B cell (primary cell): ENCODE data around the gene ZNF267. TPM values are rescaled to one million over a fixed set of nuclear protein-coding genes. Genes with fewer than 3 reads are reported as not detected.

Experiments
- ATAC-seq: fragments of 200-7000 bp; cut with Tn5 transposase; one replicate; pipeline ENCODE4 v1.10.0; 2021; ENCODE audit warnings: low read depth, mild to moderate bottlenecking, moderate number of reproducible peaks, moderate library complexity
- CTCF ChIA-PET: fragments of 350-600 bp; sonication (Branson Sonifier 250); formaldehyde crosslinking; loops from one replicate; lab custom pipeline; 2021; ENCODE audit warnings: antibody characterized with exemption, inconsistent platforms; lab: Charles Lee
- POLR2A ChIA-PET: fragments of 350-600 bp; sonication (Branson Sonifier 250); formaldehyde crosslinking; loops from one replicate; lab custom pipeline; 2021; ENCODE audit warnings: antibody characterized with exemption; lab: Charles Lee
- DNase-seq: peaks from one replicate; pipeline ENCODE4 v3.0.0; 2013
- H2AFZ ChIP-seq: 2 replicates; pipeline ENCODE4 v1.6.1; 2012; ENCODE audit warnings: mild to moderate bottlenecking, low read depth, low read length; ENCODE audit not compliant: insufficient read depth, poor library complexity, severe bottlenecking
- H3K27ac ChIP-seq, 2 donors: 1 replicate in 1 of 2; 2 replicates in 1 of 2; pipeline ENCODE4 v1.5.1; 2012 to 2013; ENCODE audit warnings: low read length in 2 of 2, mild to moderate bottlenecking in 2 of 2, moderate library complexity in 1 of 2
- H3K27me3 ChIP-seq, 4 experiments: fragments of 200-600 bp in 1 of 4; sonication (generic) in 1 of 4; replicated peaks in 1 of 4; 1 replicate in 2 of 4; 2 replicates in 2 of 4; pipeline versions ENCODE4 v1.6.1 to v1.7.0; 2013 to 2016; ENCODE audit warnings: low read length in 3 of 4, mild to moderate bottlenecking in 2 of 4, mixed read lengths in 1 of 4, moderate library complexity in 1 of 4; ENCODE audit not compliant: insufficient read depth in 4 of 4, control insufficient read depth in 3 of 4; ENCODE audit errors: control extremely low read depth in 1 of 4
- H3K36me3 ChIP-seq, 2 experiments: replicated peaks in 1 of 2; 1 replicate in 1 of 2; 2 replicates in 1 of 2; pipeline versions ENCODE4 v1.6.1 to v1.7.1; 2013; ENCODE audit warnings: low read length in 1 of 2; ENCODE audit not compliant: insufficient read depth in 2 of 2, control insufficient read depth in 1 of 2; ENCODE audit errors: control extremely low read depth in 1 of 2, extremely low read depth in 1 of 2
- H3K4me1 ChIP-seq, 2 donors: fragments of 200-600 bp in 1 of 2; sonication (generic) in 1 of 2; 1 replicate in 1 of 2; 2 replicates in 1 of 2; pipeline versions ENCODE4 v1.5.1 to v1.6.1; 2013 to 2017; ENCODE audit warnings: low read length in 2 of 2; ENCODE audit not compliant: control insufficient read depth in 2 of 2, insufficient read depth in 2 of 2
- H3K4me2 ChIP-seq: replicated peaks from 2 replicates; pipeline ENCODE3; 2012; ENCODE audit warnings: mild to moderate bottlenecking, low read depth, low read length; ENCODE audit not compliant: poor library complexity, severe bottlenecking
- H3K4me3 ChIP-seq, 5 experiments: fragments of 200-600 bp in 1 of 5; sonication (generic) in 1 of 5; 1 replicate in 3 of 5; 2 replicates in 2 of 5; pipeline versions ENCODE4 v1.5.1 to v1.7.0; 2011 to 2016; ENCODE audit warnings: low read length in 4 of 5, mild to moderate bottlenecking in 4 of 5, low read depth in 2 of 5, control low read depth in 1 of 5, moderate library complexity in 1 of 5; ENCODE audit not compliant: insufficient read depth in 1 of 5; ENCODE audit errors: control extremely low read depth in 1 of 5, extremely low read depth in 1 of 5
- H3K79me2 ChIP-seq: fragments of 200-600 bp; sonication (generic); one replicate; pipeline ENCODE4 v1.6.0; 2016; ENCODE audit warnings: low read length; ENCODE audit not compliant: control insufficient read depth, insufficient read depth
- H3K9ac ChIP-seq: fragments of 200-600 bp; sonication (generic); 2 replicates; pipeline ENCODE4 v1.6.1; 2017; ENCODE audit warnings: mild to moderate bottlenecking, low read length, moderate library complexity
- H3K9me3 ChIP-seq, 3 donors: one replicate each; pipeline versions ENCODE4 v1.6.1 to v1.7.1; 2013; ENCODE audit warnings: low read length in 2 of 3; ENCODE audit not compliant: control insufficient read depth in 2 of 3, insufficient read depth in 1 of 3; ENCODE audit errors: control extremely low read depth in 1 of 3
- H4K20me1 ChIP-seq: 2 replicates; pipeline ENCODE4 v1.6.0; 2012; ENCODE audit warnings: mild to moderate bottlenecking, low read length; ENCODE audit not compliant: insufficient read depth, control insufficient read depth, poor library complexity, severe bottlenecking
- H3K27ac Mint-ChIP-seq: one replicate; pipeline ENCODE4 v1.8.0; 2021; ENCODE audit warnings: mixed read lengths
- H3K27me3 Mint-ChIP-seq: one replicate; pipeline ENCODE4 v1.8.0; 2021; ENCODE audit warnings: mixed read lengths
- H3K4me1 Mint-ChIP-seq: one replicate; pipeline ENCODE4 v1.8.0; 2021; ENCODE audit warnings: mixed read lengths
- H3K4me3 Mint-ChIP-seq: one replicate; pipeline ENCODE4 v1.8.0; 2021; ENCODE audit warnings: mixed read lengths
- H3K9me3 Mint-ChIP-seq: one replicate; pipeline ENCODE4 v1.8.0; 2022; ENCODE audit warnings: mixed read lengths; ENCODE audit not compliant: insufficient read depth
- EZH2 ChIP-seq: IDR thresholded peaks from 2 replicates; pipeline ENCODE4 v1.6.1; 2012; ENCODE audit warnings: borderline replicate concordance, low read depth, mild to moderate bottlenecking, moderate library complexity, low read length; ENCODE audit not compliant: insufficient read depth, poor library complexity, severe bottlenecking
- WGBS: methylation state at CpG from one replicate; pipeline ENCODE4 v1.1.5; 2013; ENCODE audit warnings: missing lambda C conversion rate; ENCODE audit not compliant: insufficient coverage; 5-methylcytosine and 5-hydroxymethylcytosine counted together
- intact Hi-C: fragments of 100-400 bp; cut with micrococcal nuclease; formaldehyde crosslinking; loops from one replicate; pipeline ENCODE4 v1.10.0; 2022
- polyA plus RNA-seq: library from polyadenylated mRNA; depleted of rRNA; stranded (reverse); fragments of >200 nt; gene quantifications from 2 replicates; pipeline ENCODE4 v1.2.3, GENCODE V29; 2012
- total RNA-seq, 2 donors: library from RNA; stranded (reverse); fragments of 120-200 nt in 1 of 2; gene quantifications; 1 replicate in 1 of 2; 2 replicates in 1 of 2; pipeline versions ENCODE4 v1.2.3 to v1.2.4, GENCODE V29; 2013 to 2022
- TF ChIP-seq, protein P1 (sequence below): fragments of 200-600 bp; IDR thresholded peaks from one replicate; pipeline ENCODE4 v1.8.0; 2022; ENCODE audit warnings: antibody characterized with exemption, mild to moderate bottlenecking

ZNF267 gene
- total and polyA plus RNA-seq, 2 donors (not counting 1 experiment from before 2014, with no cell fraction given), result 8.6 to 68.1 TPM

DNA sequence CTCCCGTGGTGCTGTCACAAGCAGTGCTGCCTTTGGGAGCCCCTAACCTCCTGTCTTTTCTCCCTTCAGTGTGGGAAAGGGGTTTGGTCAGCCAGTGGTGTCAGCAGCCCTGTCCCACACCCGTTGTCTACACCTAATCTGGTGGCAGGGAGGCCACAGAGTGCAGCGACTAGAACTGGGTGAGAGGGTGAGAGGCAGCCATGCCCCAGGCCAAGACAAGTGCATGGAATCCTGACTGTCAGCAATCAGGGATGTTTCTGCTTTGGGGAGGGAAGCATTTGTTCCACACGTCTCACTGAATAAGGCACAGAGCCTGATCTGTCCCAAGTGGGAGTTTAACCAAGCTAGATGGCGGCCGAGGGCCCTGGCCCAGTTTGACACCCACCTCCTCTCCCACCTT lies 1.4 kb upstream of the ZNF267 start:
- intact Hi-C loops, result loop anchor here (5.0 to 10.0 kb wide), 4 partner anchors 160 to 687 kb away; partner anchors contain the start of gene FUS
- H3K79me2 ChIP-seq, result peaks cover 44% of the 10 kb centered on the region
- no peak overlapping the region for H3K4me3 ChIP-seq
- Mint-ChIP-seq H3K27me3 (no peaks in the 10 kb centered on the region), H3K27ac (peak overlapping the region; percentile 32), H3K9me3 (no peaks in the 10 kb centered on the region), H3K4me1 (peaks cover 75% of the 10 kb centered on the region), H3K4me3 (peak overlapping the region; percentile 37)
- H3K27ac ChIP-seq, result no peak overlapping the region
- DNase-seq (no peak), ATAC-seq (no peak)
- no peak overlapping the region for H2AFZ ChIP-seq
- no peaks in the 10 kb centered on the region for H3K9me3 ChIP-seq
- no peaks in the 10 kb centered on the region for H3K27me3 ChIP-seq
- ChIA-PET CTCF (interaction anchor here (3.0 kb wide), 1 partner anchor 13 kb away, joined by 24 read pairs; no protein-coding TSS in a partner anchor), POLR2A (interaction anchor here (1.7 kb wide), 1 partner anchor 412 kb away, joined by 5 read pairs; the partner anchor contains the start of gene ARMC5)
- TF ChIP-seq, protein P1, sequence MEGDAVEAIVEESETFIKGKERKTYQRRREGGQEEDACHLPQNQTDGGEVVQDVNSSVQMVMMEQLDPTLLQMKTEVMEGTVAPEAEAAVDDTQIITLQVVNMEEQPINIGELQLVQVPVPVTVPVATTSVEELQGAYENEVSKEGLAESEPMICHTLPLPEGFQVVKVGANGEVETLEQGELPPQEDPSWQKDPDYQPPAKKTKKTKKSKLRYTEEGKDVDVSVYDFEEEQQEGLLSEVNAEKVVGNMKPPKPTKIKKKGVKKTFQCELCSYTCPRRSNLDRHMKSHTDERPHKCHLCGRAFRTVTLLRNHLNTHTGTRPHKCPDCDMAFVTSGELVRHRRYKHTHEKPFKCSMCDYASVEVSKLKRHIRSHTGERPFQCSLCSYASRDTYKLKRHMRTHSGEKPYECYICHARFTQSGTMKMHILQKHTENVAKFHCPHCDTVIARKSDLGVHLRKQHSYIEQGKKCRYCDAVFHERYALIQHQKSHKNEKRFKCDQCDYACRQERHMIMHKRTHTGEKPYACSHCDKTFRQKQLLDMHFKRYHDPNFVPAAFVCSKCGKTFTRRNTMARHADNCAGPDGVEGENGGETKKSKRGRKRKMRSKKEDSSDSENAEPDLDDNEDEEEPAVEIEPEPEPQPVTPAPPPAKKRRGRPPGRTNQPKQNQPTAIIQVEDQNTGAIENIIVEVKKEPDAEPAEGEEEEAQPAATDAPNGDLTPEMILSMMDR, result no peak
- no peak for TF ChIP-seq EZH2
- no peak overlapping the region for H3K4me2 ChIP-seq
- H3K36me3 ChIP-seq, result no peaks in the 10 kb centered on the region
- peaks cover 45 to 54% of the 10 kb centered on the region in 2 donors for H3K4me1 ChIP-seq
- 98% methylated on average over 6 of the region's 6 CpGs for WGBS
- H3K9ac ChIP-seq, result no peak overlapping the region
- H4K20me1 ChIP-seq, result peaks cover 27% of the 10 kb centered on the region
